Gastrocnemius medialis (tissue), 4 donors: ENCODE measurements around the gene C1orf174. TPM values are rescaled to one million over a fixed set of nuclear protein-coding genes. Genes with fewer than 3 reads are reported as not detected.

Experiments used
- ATAC-seq, 2 donors: fragments of 150-250 bp; one replicate each; pipeline ENCODE4 v1.9.1; 2016
- DNase-seq, 2 donors: peaks; one replicate each; pipeline ENCODE4 v3.0.0-alpha.2; 2019
- H3K27ac ChIP-seq, 4 donors: fragments of 200-600 bp; sonication (generic); 1 replicate in 1 of 4; 2 replicates in 3 of 4; pipeline ENCODE4 v1.5.1; 2016 to 2018; ENCODE audit warnings: mild to moderate bottlenecking in 2 of 4, moderate library complexity in 1 of 4
- H3K27me3 ChIP-seq, 3 donors: fragments of 200-600 bp; sonication (generic) in 2 of 3; 1 replicate in 1 of 3; 2 replicates in 2 of 3; pipeline versions ENCODE4 v1.5.1 to v1.6.0; 2016 to 2019; ENCODE audit warnings: mild to moderate bottlenecking in 1 of 3, moderate library complexity in 1 of 3
- H3K36me3 ChIP-seq, 2 donors: fragments of 200-600 bp; sonication (generic) in 1 of 2; one replicate each; pipeline ENCODE4 v1.5.1; 2017 to 2018
- H3K4me1 ChIP-seq, 2 donors: fragments of 200-600 bp; sonication (generic) in 1 of 2; one replicate each; pipeline ENCODE4 v1.5.1; 2016 to 2017; ENCODE audit warnings: mild to moderate bottlenecking in 2 of 2
- H3K4me3 ChIP-seq, 4 donors: fragments of 200-600 bp; sonication (generic) in 3 of 4; 1 replicate in 1 of 4; 2 replicates in 3 of 4; pipeline ENCODE4 v1.5.1; 2016 to 2019; ENCODE audit warnings: mild to moderate bottlenecking in 2 of 4
- H3K9me3 ChIP-seq, 3 donors: fragments of 200-600 bp; sonication (generic) in 2 of 3; 1 replicate in 1 of 3; 2 replicates in 2 of 3; pipeline ENCODE4 v1.5.1; 2016 to 2019
- POLR2A ChIP-seq, 2 donors: fragments of 450-650 bp; IDR thresholded peaks; one replicate each; pipeline ENCODE4 v1.6.1; 2017; ENCODE audit warnings: antibody characterized with exemption in 2 of 2, mild to moderate bottlenecking in 2 of 2, moderate library complexity in 2 of 2
- in situ Hi-C, 4 donors: fragments of 200-750 bp; cut with MboI; loops; one replicate each; pipeline versions ENCODE4 v1.15.0 to v1.8.0; 2017; ENCODE audit warnings: low sequenced_read_pairs in 4 of 4
- intact Hi-C: fragments of 100-400 bp; cut with DNase I; formaldehyde crosslinking; loops from one replicate; pipeline ENCODE4 v1.15.1; 2023; ENCODE audit warnings: low total_unique reads
- total RNA-seq, 4 donors: library from RNA; depleted of rRNA; stranded (reverse); fragments of >200 nt; gene quantifications; one replicate each; pipeline versions ENCODE4 v1.1.0 to v1.2.3, GENCODE V29; 2016
- TF ChIP-seq, protein P1 (sequence below), 5 experiments: fragments of 450-650 bp in 3 of 5; fragments of 200-600 bp in 2 of 5; sonication (generic) in 2 of 5; IDR thresholded peaks in 4 of 5; conservative IDR thresholded peaks in 1 of 5; 1 replicate in 4 of 5; 2 replicates in 1 of 5; pipeline ENCODE4 v1.5.1; 2016 to 2019; ENCODE audit warnings: antibody characterized with exemption in 5 of 5, mild to moderate bottlenecking in 3 of 5, moderate library complexity in 3 of 5

Gene C1orf174
- total RNA-seq, 4 donors from 2014 or later = 10.1 to 28.5 (median 13.5) TPM

DNA sequence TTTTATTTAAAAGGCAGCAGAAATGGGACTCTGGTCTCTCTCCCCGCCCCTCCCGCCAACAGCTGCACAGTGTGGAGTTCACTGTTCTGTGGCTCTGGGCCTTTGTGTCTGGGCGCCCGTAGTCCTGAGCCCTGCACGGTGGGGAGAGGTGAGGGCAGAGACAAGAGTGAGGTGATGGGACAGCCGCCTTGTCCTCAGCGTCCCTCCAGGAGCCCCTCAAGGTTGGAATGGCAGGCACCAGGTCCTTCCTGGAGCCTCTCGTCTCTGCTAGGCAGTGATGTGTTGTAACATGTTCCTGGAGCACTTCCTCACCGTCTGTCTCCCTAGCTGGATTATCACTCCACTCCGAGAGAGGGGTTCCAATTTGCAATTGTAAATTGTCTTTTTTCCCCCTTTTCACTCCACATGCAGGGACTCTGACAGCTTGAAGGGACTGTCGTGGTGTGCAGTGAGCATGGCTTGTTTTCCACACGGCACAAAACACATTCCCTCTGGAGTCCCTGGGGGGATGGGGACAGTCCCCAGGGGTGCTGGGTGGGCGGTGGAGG, 44.6 kb upstream of the C1orf174 start:
- Histone ChIP-seq H3K36me3 (no peaks in the 10 kb centered on the region), H3K9me3 (no peaks in the 10 kb centered on the region), H3K4me1 (no peaks in the 10 kb centered on the region), H3K27me3 (peaks cover 26 to 33% (median 30%) of the 10 kb centered on the region in 3 donors), H3K4me3 (no peak overlapping the region), H3K27ac (no peak overlapping the region)
- DNase-seq (no peak), ATAC-seq (no peak)
- no peak for TF ChIP-seq POLR2A (IDR thresholded peaks at IDR 0.05)
- intact Hi-C loops (no loop called here), in situ Hi-C loops (no loop called here)

DNA sequence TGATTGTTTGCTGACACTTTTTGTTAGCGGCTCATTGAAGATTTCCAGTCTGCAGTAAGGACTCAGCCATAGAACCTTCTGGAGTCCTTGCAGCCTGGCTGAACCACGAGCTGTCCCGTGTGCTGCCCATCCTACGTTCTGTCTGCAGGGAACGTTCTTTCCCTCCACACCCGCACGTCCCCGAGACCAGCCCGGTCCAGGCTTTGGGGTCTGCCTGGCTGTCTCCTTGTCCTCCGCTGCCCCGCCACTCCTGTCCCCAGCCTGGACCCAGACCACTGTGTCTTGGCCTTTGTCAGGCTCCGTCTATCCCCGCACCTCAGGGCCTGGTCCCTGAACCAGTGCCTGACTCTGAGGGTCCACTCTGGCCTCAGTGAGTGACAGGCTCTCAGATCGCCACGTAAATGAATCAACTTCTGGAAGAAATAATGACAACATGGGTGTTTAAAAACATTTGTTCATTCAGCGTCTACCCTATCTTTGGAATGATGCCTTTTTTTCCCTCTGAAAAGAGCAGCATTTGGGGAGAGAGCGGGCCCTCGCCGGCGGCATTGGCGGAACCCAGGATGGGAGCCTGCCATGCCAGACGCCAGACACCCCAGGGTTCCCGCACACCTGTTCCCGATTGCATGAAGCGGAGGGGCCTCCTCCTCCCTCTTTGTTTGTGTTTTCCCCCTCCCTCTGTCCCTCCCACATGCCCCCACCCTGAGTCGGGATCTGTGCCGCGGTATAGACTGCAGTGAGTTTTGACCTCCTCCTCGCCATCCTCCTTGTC, 43.9 kb upstream of the C1orf174 start:
- no peak for DNase-seq
- H3K4me3 ChIP-seq = no peak overlapping the region
- ATAC-seq = no peak
- H3K4me1 ChIP-seq = no peaks in the 10 kb centered on the region
- H3K27ac ChIP-seq = no peak overlapping the region
- in situ Hi-C loops = no loop called here
- no peaks in the 10 kb centered on the region for H3K9me3 ChIP-seq
- intact Hi-C loops = no loop called here
- H3K27me3 ChIP-seq = peaks cover 26 to 28% (median 28%) of the 10 kb centered on the region in 3 donors
- TF ChIP-seq, protein P1, sequence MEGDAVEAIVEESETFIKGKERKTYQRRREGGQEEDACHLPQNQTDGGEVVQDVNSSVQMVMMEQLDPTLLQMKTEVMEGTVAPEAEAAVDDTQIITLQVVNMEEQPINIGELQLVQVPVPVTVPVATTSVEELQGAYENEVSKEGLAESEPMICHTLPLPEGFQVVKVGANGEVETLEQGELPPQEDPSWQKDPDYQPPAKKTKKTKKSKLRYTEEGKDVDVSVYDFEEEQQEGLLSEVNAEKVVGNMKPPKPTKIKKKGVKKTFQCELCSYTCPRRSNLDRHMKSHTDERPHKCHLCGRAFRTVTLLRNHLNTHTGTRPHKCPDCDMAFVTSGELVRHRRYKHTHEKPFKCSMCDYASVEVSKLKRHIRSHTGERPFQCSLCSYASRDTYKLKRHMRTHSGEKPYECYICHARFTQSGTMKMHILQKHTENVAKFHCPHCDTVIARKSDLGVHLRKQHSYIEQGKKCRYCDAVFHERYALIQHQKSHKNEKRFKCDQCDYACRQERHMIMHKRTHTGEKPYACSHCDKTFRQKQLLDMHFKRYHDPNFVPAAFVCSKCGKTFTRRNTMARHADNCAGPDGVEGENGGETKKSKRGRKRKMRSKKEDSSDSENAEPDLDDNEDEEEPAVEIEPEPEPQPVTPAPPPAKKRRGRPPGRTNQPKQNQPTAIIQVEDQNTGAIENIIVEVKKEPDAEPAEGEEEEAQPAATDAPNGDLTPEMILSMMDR (IDR thresholded peaks at IDR 0.05 in 4 of 5, conservative IDR thresholded peaks at IDR 0.05 in 1 of 5) = no peak
- no peak for TF ChIP-seq POLR2A (IDR thresholded peaks at IDR 0.05)
- H3K36me3 ChIP-seq = no peaks in the 10 kb centered on the region

DNA sequence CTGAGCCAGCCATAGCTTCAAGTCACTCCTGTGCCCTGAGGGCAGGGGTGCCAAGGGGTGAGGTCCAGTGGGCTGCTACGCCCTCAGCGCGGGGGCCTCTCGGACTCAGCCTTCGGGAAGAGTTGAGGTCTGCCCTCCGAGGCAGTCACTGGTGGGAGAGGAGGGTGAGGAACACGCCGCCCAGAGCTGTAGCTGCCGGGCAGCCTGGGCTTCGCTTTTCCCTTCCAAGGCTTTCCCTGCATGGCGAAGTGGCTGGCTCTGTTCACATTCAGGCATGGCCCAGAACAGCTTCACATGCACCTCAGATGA, 43.0 kb upstream of the C1orf174 start:
- Histone ChIP-seq H3K27me3 (peaks cover 20 to 27% (median 21%) of the 10 kb centered on the region in 3 donors), H3K36me3 (no peaks in the 10 kb centered on the region), H3K4me1 (no peaks in the 10 kb centered on the region), H3K9me3 (no peaks in the 10 kb centered on the region), H3K4me3 (no peak overlapping the region), H3K27ac (no peak overlapping the region)
- in situ Hi-C loops (no loop called here), intact Hi-C loops (no loop called here)
- no peak for ATAC-seq
- no peak for TF ChIP-seq POLR2A (IDR thresholded peaks at IDR 0.05)
- TF ChIP-seq, protein P1 (IDR thresholded peaks at IDR 0.05 in 4 of 5, conservative IDR thresholded peaks at IDR 0.05 in 1 of 5) = no peak
- no peak for DNase-seq

DNA sequence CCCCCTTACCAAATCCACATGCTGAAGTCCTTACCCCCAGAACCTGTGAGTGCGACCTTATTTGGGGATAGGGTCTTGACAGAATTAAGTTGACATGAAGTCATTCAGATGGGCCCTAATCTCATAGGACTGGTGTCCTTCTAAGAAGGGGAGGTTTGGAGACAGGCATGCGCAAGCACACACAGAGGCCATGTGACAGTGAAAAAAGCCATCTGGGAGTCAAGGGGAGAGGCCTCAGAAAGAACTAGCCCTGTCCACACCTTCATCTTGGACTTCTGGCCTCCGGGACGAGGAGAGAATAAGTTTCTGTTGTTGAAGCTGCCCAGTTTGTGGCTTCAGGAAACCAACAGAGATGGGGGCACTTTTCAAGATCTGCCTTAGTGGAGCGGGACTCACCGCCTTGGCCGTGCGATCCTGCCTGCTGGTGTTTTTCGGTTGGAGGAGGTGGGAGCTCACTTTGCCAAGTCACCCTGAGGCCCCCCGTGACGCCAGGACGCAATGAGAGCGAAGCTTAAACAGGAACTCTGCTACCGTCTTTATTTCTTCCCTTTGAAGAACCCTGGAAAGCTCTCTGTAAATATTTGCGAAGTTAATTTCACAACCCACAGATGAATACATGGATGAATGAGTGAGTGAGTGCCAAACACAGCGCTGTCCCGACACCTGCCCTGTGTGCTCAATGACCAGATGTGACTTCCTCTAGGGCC, 42.5 kb upstream of the C1orf174 start:
- Histone ChIP-seq H3K9me3 (no peaks in the 10 kb centered on the region), H3K27me3 (peaks cover 14 to 32% (median 19%) of the 10 kb centered on the region in 3 donors), H3K4me3 (no peak overlapping the region), H3K36me3 (no peaks in the 10 kb centered on the region), H3K4me1 (no peaks in the 10 kb centered on the region), H3K27ac (no peak overlapping the region)
- intact Hi-C loops = no loop called here
- ATAC-seq (no peak), DNase-seq (no peak)
- TF ChIP-seq POLR2A (IDR thresholded peaks at IDR 0.05) = no peak
- TF ChIP-seq, protein P1 (IDR thresholded peaks at IDR 0.05 in 4 of 5, conservative IDR thresholded peaks at IDR 0.05 in 1 of 5) = no peak
- in situ Hi-C loops = no loop called here

DNA sequence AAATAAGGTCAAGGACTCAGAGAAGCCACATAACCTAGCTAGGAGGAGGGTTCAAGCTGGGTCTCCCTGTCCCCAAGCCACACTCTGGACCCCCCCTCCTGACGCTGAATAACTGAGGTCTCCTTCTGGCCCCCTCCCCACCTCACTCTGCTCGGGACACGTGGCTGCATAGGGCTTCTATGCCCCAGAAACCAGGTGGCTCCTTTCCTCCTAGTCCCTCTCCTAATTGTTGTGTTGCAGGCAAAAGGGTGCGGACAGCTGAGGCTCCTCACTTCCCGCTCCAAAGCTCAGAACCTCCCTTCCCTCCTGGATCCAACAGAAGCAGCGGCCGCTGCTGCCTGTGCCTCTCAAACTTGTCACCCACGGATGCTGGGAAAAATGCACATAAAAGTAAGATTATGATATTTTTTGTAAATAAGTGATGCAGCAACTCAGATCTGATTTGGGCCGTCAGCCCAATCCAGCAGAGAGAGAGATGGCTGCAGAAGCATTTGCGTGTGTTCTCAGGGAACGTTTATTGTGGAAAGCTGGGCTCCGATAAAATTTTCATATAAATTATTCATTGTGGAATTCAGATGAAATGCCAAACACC, 40.8 kb upstream of the C1orf174 start:
- intact Hi-C loops (no loop called here), in situ Hi-C loops (no loop called here)
- no peaks in the 10 kb centered on the region for H3K4me1 ChIP-seq
- no peaks in the 10 kb centered on the region for H3K9me3 ChIP-seq
- DNase-seq = no peak
- TF ChIP-seq, protein P1 (IDR thresholded peaks at IDR 0.05 in 4 of 5, conservative IDR thresholded peaks at IDR 0.05 in 1 of 5) = no peak
- TF ChIP-seq POLR2A (IDR thresholded peaks at IDR 0.05) = no peak
- no peak overlapping the region for H3K27ac ChIP-seq
- H3K4me3 ChIP-seq = no peak overlapping the region
- peaks cover 12 to 32% (median 13%) of the 10 kb centered on the region in 3 donors for H3K27me3 ChIP-seq
- no peak for ATAC-seq
- H3K36me3 ChIP-seq = no peaks in the 10 kb centered on the region
